MM.1S (cell line): Measurements from ENCODE around the gene NEK11.

Source experiments
- EZH2 ChIP-seq: fragments of 300-600 bp; sonication (generic); optimal IDR thresholded peaks from 2 replicates; pipeline ENCODE3; 2017; ENCODE audit warnings: low read depth, mild to moderate bottlenecking, antibody characterized with exemption, low read length, mixed read lengths
- EZH2phosphoT487 ChIP-seq: fragments of 300-600 bp; sonication (generic); IDR thresholded peaks from 2 replicates; pipeline ENCODE4 v1.6.1; 2018; ENCODE audit warnings: antibody characterized with exemption, low read length
- TF ChIP-seq, protein P1 (sequence below): fragments of 300-600 bp; sonication (generic); IDR thresholded peaks from 2 replicates; pipeline ENCODE4 v1.5.1; 2016; ENCODE audit warnings: antibody characterized with exemption, low read length, mixed read lengths

DNA sequence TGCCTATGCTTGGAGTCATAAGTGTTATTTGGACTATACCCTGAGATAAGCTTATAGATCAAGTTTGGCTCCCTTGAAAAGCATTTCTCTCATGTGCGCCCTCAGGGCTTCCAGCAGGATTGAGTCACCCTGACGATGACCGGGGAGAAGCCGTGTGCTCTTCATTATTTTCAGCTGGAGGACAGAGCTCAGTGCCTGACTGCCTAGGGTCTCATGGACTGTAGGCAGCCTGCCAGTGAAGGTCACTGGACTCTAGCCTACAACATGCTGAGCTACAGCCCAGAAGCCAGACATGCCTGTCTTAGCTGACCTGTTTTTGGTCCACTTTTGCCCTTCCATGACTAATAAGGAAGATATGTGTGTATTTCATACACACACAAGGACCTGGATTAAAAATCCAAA lies 323.3 kb downstream of the NEK11 start:
- TF ChIP-seq, protein P1, sequence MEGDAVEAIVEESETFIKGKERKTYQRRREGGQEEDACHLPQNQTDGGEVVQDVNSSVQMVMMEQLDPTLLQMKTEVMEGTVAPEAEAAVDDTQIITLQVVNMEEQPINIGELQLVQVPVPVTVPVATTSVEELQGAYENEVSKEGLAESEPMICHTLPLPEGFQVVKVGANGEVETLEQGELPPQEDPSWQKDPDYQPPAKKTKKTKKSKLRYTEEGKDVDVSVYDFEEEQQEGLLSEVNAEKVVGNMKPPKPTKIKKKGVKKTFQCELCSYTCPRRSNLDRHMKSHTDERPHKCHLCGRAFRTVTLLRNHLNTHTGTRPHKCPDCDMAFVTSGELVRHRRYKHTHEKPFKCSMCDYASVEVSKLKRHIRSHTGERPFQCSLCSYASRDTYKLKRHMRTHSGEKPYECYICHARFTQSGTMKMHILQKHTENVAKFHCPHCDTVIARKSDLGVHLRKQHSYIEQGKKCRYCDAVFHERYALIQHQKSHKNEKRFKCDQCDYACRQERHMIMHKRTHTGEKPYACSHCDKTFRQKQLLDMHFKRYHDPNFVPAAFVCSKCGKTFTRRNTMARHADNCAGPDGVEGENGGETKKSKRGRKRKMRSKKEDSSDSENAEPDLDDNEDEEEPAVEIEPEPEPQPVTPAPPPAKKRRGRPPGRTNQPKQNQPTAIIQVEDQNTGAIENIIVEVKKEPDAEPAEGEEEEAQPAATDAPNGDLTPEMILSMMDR = no peak
- TF ChIP-seq EZH2 (no peak), EZH2phosphoT487 (no peak)
